ENCODE data around the gene PTGES.

DNA sequence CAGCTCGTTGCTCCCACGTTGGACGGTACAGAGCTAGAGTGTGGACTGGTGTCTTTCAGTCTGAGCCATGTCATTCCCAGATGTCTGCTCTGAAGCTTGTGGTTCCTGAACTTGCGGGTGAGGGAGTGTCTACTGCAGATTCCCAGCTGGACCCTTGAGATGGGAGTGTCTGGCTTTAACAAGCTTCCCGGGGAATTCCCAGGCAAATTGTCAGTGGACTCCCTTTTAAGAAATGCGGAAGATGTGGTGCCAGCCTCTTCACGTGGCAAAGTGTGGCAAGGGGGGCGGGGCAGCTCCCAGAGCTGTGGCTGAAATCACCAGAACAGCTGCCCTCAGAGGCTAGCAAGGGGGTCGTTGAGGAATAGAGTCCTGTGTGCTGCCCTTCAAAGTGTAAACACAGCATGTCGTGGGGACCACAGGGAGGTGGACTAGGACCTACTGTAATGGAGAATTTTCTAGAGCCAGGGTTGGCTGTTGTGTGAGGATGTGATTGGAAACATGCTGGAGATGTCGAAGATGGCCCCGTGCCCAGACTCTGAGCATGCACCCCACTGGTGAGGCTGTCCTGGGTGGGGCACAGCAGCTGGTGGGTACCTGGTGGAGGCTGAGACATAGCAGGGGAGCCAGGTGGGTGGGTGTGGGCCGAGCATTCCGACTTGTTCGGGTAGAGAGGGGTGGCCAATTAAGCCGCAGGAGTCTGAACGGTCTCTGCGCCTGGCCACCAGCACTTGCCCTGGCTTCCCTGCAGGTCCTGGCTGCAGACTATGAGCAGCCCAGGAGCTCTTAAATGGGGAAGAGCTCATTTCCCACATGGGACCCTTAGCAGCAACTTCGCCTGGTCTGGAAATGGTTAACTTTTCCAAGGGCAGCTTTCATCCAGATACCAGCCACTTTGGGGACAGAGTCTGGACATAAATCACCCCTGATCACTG is 50.0 kb downstream of the PTGES start:
- TF ChIP-seq, protein P1, sequence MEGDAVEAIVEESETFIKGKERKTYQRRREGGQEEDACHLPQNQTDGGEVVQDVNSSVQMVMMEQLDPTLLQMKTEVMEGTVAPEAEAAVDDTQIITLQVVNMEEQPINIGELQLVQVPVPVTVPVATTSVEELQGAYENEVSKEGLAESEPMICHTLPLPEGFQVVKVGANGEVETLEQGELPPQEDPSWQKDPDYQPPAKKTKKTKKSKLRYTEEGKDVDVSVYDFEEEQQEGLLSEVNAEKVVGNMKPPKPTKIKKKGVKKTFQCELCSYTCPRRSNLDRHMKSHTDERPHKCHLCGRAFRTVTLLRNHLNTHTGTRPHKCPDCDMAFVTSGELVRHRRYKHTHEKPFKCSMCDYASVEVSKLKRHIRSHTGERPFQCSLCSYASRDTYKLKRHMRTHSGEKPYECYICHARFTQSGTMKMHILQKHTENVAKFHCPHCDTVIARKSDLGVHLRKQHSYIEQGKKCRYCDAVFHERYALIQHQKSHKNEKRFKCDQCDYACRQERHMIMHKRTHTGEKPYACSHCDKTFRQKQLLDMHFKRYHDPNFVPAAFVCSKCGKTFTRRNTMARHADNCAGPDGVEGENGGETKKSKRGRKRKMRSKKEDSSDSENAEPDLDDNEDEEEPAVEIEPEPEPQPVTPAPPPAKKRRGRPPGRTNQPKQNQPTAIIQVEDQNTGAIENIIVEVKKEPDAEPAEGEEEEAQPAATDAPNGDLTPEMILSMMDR (IDR thresholded peaks at IDR 0.05), result no peak
- no peak for TF ChIP-seq POLR2A (IDR thresholded peaks at IDR 0.05)

Measured in testis (tissue), 2 donors.